SK-N-SH (cell line): ENCODE measurements around the gene MSANTD3.

ENCODE experiments used
- EP300 ChIP-seq, 2 experiments: IDR thresholded peaks; 2 replicates each; pipeline versions ENCODE4 v1.4.0 to v1.6.1; 2012; ENCODE audit warnings: borderline replicate concordance in 1 of 2, low read depth in 1 of 2, low read length in 1 of 2
- RCOR1 ChIP-seq: fragments of 150-350 bp; IDR thresholded peaks from 2 replicates; pipeline ENCODE4 v1.6.1; 2017; ENCODE audit warnings: antibody characterized with exemption, low read length
- RFX5 ChIP-seq: IDR thresholded peaks from 2 replicates; pipeline ENCODE4 v1.6.1; 2012; ENCODE audit warnings: mild to moderate bottlenecking, improper control_type of control experiment, low read length
- TF ChIP-seq, protein P1 (sequence below): fragments of 150-350 bp; IDR thresholded peaks from 2 replicates; pipeline ENCODE4 v1.6.1; 2017; ENCODE audit warnings: antibody characterized with exemption, low read length, low read depth, borderline replicate concordance
- TF ChIP-seq, protein P2 (sequence below): IDR thresholded peaks from 2 replicates; pipeline ENCODE4 v1.4.0; 2012; ENCODE audit warnings: low read depth
- TF ChIP-seq, protein P3 (sequence below): fragments of 200-600 bp; sonication (generic); IDR thresholded peaks from 2 replicates; pipeline ENCODE4 v1.6.1; 2017; ENCODE audit warnings: antibody characterized with exemption, mild to moderate bottlenecking, moderate library complexity

DNA sequence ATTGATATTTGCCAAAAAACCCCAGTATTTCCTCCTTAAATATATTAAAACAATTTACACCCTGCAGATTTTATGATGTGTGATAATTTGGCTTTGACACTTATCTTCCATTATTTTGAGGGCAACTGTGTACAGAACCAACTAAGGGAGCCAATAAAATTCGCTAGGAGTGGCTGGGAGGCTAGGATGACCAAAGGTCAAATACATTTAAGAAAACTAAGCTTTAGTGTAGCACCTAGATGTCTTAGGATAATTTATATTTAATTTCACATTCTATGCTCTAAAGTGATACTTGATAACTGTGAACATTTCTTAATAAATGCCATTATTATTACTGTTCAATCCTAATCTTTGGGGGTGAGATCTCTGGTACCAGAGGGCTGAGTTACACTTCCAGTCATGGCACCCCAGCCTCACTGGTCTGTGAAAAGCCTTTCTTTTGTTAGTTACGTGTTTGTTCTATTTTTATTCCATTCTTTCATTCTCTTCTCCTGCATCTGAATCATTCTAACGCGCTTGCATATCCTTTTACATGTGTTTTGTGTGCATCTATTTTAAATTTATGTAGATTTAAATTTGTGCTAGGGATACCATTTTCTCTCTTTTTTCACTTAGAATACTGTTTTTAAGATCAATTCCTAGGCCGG lies 19.1 kb downstream of the MSANTD3 start:
- TF ChIP-seq, protein P1, sequence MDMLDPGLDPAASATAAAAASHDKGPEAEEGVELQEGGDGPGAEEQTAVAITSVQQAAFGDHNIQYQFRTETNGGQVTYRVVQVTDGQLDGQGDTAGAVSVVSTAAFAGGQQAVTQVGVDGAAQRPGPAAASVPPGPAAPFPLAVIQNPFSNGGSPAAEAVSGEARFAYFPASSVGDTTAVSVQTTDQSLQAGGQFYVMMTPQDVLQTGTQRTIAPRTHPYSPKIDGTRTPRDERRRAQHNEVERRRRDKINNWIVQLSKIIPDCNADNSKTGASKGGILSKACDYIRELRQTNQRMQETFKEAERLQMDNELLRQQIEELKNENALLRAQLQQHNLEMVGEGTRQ, result no peak
- TF ChIP-seq, protein P2, sequence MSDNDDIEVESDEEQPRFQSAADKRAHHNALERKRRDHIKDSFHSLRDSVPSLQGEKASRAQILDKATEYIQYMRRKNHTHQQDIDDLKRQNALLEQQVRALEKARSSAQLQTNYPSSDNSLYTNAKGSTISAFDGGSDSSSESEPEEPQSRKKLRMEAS, result no peak
- TF ChIP-seq, protein P3, sequence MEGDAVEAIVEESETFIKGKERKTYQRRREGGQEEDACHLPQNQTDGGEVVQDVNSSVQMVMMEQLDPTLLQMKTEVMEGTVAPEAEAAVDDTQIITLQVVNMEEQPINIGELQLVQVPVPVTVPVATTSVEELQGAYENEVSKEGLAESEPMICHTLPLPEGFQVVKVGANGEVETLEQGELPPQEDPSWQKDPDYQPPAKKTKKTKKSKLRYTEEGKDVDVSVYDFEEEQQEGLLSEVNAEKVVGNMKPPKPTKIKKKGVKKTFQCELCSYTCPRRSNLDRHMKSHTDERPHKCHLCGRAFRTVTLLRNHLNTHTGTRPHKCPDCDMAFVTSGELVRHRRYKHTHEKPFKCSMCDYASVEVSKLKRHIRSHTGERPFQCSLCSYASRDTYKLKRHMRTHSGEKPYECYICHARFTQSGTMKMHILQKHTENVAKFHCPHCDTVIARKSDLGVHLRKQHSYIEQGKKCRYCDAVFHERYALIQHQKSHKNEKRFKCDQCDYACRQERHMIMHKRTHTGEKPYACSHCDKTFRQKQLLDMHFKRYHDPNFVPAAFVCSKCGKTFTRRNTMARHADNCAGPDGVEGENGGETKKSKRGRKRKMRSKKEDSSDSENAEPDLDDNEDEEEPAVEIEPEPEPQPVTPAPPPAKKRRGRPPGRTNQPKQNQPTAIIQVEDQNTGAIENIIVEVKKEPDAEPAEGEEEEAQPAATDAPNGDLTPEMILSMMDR, result no peak
- TF ChIP-seq RFX5 (no peak), RCOR1 (no peak), EP300 (IDR thresholded peaks at IDR 0.05; ENCODE audit: borderline replicate concordance in 1 of 2, low read depth in 1 of 2, low read length in 1 of 2) (no peak)
